IMR-90 (cell line): Measurements from ENCODE around the gene FNDC11. TPM values are rescaled to one million over a fixed set of nuclear protein-coding genes. Genes with fewer than 3 reads are reported as not detected.

ENCODE experiments used
- polyA plus RNA-seq, 3 experiments: library from polyadenylated mRNA; depleted of rRNA; stranded (reverse); fragments of >200 nt; gene quantifications; 2 replicates each; pipeline ENCODE4 v1.2.3, GENCODE V29; 2012; ENCODE audit warnings: low replicate concordance in 1 of 3
- total RNA-seq: library from RNA; depleted of rRNA; stranded (reverse); fragments of >200 nt; gene quantifications from 2 replicates; pipeline ENCODE4 v1.2.3, GENCODE V29; 2012
- TF ChIP-seq, protein P1 (sequence below): fragments of 150-350 bp; IDR thresholded peaks from 2 replicates; pipeline ENCODE4 v1.6.1; 2017; ENCODE audit warnings: mild to moderate bottlenecking, antibody characterized with exemption, low read length, low read depth

FNDC11 gene
- total and polyA plus RNA-seq, 2 of the 4 experiments (the other 2 are of a cell fraction), result 0.36 to 1.0 TPM

- TF ChIP-seq, protein P1, sequence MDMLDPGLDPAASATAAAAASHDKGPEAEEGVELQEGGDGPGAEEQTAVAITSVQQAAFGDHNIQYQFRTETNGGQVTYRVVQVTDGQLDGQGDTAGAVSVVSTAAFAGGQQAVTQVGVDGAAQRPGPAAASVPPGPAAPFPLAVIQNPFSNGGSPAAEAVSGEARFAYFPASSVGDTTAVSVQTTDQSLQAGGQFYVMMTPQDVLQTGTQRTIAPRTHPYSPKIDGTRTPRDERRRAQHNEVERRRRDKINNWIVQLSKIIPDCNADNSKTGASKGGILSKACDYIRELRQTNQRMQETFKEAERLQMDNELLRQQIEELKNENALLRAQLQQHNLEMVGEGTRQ, result no peak
Measured at GRCh38 chr20:63518946-63519667, 34.9 kb upstream of the FNDC11 start (continued).
